Peyer's patch (tissue), 4 donors: Measurements from ENCODE around the gene RICTOR. TPM values are rescaled to one million over a fixed set of nuclear protein-coding genes. Genes with fewer than 3 reads are reported as not detected.

ENCODE experiments used
- DNase-seq, 3 donors: peaks; one replicate each; pipeline ENCODE4 v3.0.0-alpha.2; 2017 to 2019
- H3K27ac ChIP-seq, 4 donors: fragments of 200-600 bp; sonication (generic); one replicate each; pipeline ENCODE4 v1.5.1; 2016 to 2019
- H3K27me3 ChIP-seq, 2 donors: fragments of 200-600 bp; sonication (generic); one replicate each; pipeline ENCODE4 v1.5.1; 2019
- H3K36me3 ChIP-seq, 3 donors: fragments of 200-600 bp; sonication (generic); one replicate each; pipeline ENCODE4 v1.5.1; 2016 to 2019
- H3K4me1 ChIP-seq, 4 donors: fragments of 200-600 bp; sonication (generic); one replicate each; pipeline ENCODE4 v1.5.1; 2016 to 2019
- H3K4me3 ChIP-seq, 4 donors: fragments of 200-600 bp; sonication (generic); 1 replicate in 3 of 4; 2 replicates in 1 of 4; pipeline ENCODE4 v1.5.1; 2016 to 2019; ENCODE audit warnings: mild to moderate bottlenecking in 1 of 4
- H3K9me3 ChIP-seq, 4 donors: fragments of 200-600 bp; sonication (generic); one replicate each; pipeline ENCODE4 v1.5.1; 2016 to 2019; ENCODE audit warnings: mild to moderate bottlenecking in 1 of 4
- POLR2A ChIP-seq, 2 donors: fragments of 450-650 bp; IDR thresholded peaks; one replicate each; pipeline ENCODE4 v1.5.1; 2017; ENCODE audit warnings: antibody characterized with exemption in 2 of 2, mild to moderate bottlenecking in 2 of 2, moderate library complexity in 2 of 2
- total RNA-seq, 4 donors: library from RNA; depleted of rRNA; stranded (reverse); fragments of >200 nt; gene quantifications; one replicate each; pipeline ENCODE4 v1.1.0, GENCODE V29; 2016
- TF ChIP-seq, protein P1 (sequence below), 6 experiments: fragments of 450-650 bp in 4 of 6; fragments of 200-600 bp in 2 of 6; sonication (generic) in 1 of 6; IDR thresholded peaks; one replicate each; pipeline ENCODE4 v1.5.1; 2017 to 2019; ENCODE audit warnings: antibody characterized with exemption in 6 of 6, mild to moderate bottlenecking in 3 of 6, moderate library complexity in 1 of 6

Gene RICTOR
- total RNA-seq, 4 donors from 2014 or later: 27.0 to 48.7 (median 33.5) TPM

GRCh38 chr5:39119404-39120051 lies 45.3 kb upstream of the RICTOR start:
- no peaks in the 10 kb centered on the region for H3K27me3 ChIP-seq
- no peak overlapping the region for H3K4me3 ChIP-seq
- TF ChIP-seq POLR2A (IDR thresholded peaks at IDR 0.05): no peak
- TF ChIP-seq, protein P1, sequence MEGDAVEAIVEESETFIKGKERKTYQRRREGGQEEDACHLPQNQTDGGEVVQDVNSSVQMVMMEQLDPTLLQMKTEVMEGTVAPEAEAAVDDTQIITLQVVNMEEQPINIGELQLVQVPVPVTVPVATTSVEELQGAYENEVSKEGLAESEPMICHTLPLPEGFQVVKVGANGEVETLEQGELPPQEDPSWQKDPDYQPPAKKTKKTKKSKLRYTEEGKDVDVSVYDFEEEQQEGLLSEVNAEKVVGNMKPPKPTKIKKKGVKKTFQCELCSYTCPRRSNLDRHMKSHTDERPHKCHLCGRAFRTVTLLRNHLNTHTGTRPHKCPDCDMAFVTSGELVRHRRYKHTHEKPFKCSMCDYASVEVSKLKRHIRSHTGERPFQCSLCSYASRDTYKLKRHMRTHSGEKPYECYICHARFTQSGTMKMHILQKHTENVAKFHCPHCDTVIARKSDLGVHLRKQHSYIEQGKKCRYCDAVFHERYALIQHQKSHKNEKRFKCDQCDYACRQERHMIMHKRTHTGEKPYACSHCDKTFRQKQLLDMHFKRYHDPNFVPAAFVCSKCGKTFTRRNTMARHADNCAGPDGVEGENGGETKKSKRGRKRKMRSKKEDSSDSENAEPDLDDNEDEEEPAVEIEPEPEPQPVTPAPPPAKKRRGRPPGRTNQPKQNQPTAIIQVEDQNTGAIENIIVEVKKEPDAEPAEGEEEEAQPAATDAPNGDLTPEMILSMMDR (IDR thresholded peaks at IDR 0.05): no peak

DNA sequence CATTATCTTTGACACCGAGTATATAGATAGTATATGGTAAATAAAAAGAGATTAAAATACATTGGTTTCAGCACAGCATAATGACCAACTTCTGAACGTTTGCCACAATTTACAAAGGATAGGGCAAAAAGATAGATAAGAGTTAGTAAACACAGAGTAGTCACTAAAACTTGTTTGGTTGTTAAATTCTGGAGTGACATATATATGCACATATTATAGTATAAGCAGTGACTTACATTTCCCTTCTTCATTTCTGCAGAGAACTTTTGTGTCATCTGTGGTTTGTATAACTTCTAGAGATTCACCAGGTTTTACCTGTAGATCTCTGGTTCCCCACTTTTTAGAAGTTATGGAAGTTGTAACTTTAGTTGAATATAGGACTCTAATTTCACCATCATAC lies 44.4 kb upstream of the RICTOR start:
- no peak for TF ChIP-seq POLR2A (IDR thresholded peaks at IDR 0.05)
- TF ChIP-seq, protein P1 (IDR thresholded peaks at IDR 0.05): no peak
- H3K27me3 ChIP-seq: no peaks in the 10 kb centered on the region
- no peak overlapping the region for H3K4me3 ChIP-seq
- H3K27ac ChIP-seq: no peak overlapping the region
- no peaks in the 10 kb centered on the region for H3K36me3 ChIP-seq
- DNase-seq: no peak
- H3K4me1 ChIP-seq: no peaks in the 10 kb centered on the region
- H3K9me3 ChIP-seq: no peaks in the 10 kb centered on the region

More at GRCh38 chr5:39119404-39120051, 45.3 kb upstream of the RICTOR start:
- Histone ChIP-seq H3K9me3 (no peaks in the 10 kb centered on the region), H3K36me3 (no peaks in the 10 kb centered on the region), H3K27ac (no peak overlapping the region), H3K4me1 (no peaks in the 10 kb centered on the region)
- DNase-seq: no peak

GRCh38 chr5:39117401-39117800 lies 43.2 kb upstream of the RICTOR start:
- no peak for DNase-seq
- Histone ChIP-seq H3K4me3 (no peak overlapping the region), H3K36me3 (no peaks in the 10 kb centered on the region), H3K4me1 (no peaks in the 10 kb centered on the region), H3K27me3 (no peaks in the 10 kb centered on the region), H3K27ac (no peak overlapping the region), H3K9me3 (no peaks in the 10 kb centered on the region)
- TF ChIP-seq, protein P1 (IDR thresholded peaks at IDR 0.05): no peak
- no peak for TF ChIP-seq POLR2A (IDR thresholded peaks at IDR 0.05)

DNA sequence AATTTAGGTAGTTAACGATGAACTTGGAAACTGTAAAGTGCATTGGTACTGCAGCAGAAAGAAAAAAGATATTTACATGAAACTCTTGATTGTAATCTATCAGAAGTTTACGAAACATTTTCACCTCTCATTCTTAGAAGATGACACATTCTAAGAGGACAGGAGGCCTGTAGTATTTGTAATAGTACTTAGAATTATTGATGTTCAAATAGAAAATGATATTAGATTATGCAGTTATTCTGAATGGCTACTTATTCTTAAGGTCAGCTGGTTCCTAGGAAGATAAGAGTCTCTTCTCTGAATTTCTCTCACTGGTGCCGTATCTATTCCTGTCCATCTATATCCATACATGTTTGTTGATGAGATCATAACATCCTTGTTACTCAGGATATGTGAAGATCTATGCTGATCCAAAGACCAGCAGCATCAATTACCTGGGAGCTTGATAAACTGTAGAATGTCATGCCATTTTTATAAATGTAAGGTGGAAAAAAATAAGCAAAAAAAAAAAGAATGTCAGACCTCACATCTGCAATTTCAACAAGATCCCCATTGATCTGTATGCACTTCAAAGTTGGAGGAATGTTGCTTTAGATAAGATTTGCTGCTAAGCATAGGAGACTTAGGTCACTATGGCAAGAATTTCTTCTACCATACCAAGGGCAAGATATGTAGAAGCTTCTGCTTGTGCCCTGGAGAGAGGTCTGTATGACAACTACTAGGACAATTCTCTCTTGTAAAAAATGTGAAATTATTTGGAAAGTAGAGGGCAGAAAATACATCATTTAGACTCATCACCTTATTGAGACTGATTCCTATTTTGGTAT lies 42.4 kb upstream of the RICTOR start:
- no peaks in the 10 kb centered on the region for H3K36me3 ChIP-seq
- H3K27me3 ChIP-seq: no peaks in the 10 kb centered on the region
- H3K9me3 ChIP-seq: no peaks in the 10 kb centered on the region
- no peak overlapping the region for H3K4me3 ChIP-seq
- no peaks in the 10 kb centered on the region for H3K4me1 ChIP-seq
- no peak overlapping the region for H3K27ac ChIP-seq
- DNase-seq: no peak
- TF ChIP-seq POLR2A (IDR thresholded peaks at IDR 0.05): no peak
- TF ChIP-seq, protein P1 (IDR thresholded peaks at IDR 0.05): no peak

- H3K36me3 ChIP-seq: no peaks in the 10 kb centered on the region
- no peaks in the 10 kb centered on the region for H3K4me1 ChIP-seq
- no peaks in the 10 kb centered on the region for H3K27me3 ChIP-seq
- no peak for DNase-seq
- TF ChIP-seq, protein P1 (IDR thresholded peaks at IDR 0.05): no peak
- TF ChIP-seq POLR2A (IDR thresholded peaks at IDR 0.05): no peak
- H3K27ac ChIP-seq: no peak overlapping the region
- H3K9me3 ChIP-seq: no peaks in the 10 kb centered on the region
- no peak overlapping the region for H3K4me3 ChIP-seq
Observed at GRCh38 chr5:39115644-39116343, 41.6 kb upstream of the RICTOR start.
